Embryonic facial prominence (tissue), 1 donor: ENCODE data around the gene HOXA1.

Source experiments
- DNase-seq: peaks from one replicate; pipeline ENCODE4 v3.0.0-alpha.2; 2016; ENCODE audit errors: extremely low spot score

The HOXA1 gene

DNA sequence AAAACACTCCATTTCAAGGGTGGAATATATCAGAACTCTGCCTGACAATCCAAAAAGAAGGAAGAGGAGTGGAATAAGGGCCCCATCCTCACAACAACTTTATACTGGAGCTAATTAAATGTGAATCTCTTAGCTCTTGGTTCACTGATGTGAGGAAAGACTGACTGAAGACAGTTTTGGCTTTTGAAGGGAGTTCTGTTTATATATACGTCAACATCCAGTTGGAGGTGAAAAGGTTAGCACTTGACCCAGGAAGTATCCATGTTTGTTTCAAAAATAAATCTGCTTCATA lies 3.0 kb downstream of the HOXA1 start:
- no peak for DNase-seq

DNA sequence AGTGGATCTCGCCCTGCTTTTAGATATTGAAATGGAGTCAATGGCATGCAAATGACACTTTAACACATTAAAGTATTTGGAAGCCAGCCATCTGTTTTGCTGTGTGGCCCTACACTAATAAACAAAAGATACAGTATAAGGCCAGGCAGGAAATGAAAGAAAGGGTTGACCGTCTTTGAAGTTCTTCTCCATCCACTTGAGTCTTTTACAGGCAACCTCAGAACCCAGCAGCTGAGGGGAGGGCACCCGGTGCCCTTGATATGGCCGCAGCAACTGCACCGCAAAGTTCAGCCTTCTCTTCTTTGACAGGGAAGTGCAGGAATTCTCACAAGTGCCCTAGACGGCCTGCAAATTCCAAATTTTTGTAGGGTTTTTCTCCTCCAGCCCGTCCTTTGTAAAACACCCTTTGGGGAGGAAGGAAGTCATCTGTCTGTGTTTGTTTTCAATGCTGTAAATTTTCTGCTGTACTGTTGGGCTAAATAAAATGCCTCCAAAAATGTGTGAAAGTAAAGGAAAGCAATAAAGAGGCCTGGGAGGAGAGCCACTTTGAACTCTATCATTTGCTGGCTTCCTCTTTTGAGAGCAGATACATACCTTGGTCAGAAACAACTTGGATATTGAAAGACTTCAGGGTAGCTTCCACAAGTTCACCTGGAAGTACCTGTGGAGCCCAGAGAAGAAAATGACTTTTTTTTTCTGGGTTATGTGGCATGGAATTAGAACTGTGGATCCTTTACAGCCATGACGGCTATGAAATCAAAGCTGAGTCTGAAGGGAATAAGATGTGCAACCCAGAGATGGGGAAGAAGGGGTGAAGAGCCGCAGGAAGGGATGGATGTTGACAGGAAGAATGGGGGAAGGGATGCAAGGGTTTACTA lies 3.6 kb downstream of the HOXA1 start:
- DNase-seq = no peak

DNA sequence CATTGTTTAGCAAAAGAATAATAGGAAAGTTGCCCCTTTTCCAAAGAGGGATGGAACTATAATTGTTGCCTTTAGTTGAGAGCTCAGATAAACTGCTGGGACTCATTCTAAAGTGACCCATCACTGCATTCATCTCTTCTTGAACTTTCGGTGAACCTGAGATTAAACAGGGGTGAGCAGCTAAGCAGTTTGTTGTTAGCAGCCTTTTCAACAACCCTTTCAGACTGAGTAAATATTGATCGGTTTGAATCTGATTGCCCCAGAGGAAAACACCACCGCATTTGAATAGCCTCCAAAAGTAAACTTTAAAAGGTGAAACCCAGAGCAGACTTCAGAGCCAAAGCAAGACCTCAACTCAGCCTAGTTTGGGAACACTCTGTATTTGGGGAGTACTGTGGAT lies 4.7 kb downstream of the HOXA1 start:
- no peak for DNase-seq

DNA sequence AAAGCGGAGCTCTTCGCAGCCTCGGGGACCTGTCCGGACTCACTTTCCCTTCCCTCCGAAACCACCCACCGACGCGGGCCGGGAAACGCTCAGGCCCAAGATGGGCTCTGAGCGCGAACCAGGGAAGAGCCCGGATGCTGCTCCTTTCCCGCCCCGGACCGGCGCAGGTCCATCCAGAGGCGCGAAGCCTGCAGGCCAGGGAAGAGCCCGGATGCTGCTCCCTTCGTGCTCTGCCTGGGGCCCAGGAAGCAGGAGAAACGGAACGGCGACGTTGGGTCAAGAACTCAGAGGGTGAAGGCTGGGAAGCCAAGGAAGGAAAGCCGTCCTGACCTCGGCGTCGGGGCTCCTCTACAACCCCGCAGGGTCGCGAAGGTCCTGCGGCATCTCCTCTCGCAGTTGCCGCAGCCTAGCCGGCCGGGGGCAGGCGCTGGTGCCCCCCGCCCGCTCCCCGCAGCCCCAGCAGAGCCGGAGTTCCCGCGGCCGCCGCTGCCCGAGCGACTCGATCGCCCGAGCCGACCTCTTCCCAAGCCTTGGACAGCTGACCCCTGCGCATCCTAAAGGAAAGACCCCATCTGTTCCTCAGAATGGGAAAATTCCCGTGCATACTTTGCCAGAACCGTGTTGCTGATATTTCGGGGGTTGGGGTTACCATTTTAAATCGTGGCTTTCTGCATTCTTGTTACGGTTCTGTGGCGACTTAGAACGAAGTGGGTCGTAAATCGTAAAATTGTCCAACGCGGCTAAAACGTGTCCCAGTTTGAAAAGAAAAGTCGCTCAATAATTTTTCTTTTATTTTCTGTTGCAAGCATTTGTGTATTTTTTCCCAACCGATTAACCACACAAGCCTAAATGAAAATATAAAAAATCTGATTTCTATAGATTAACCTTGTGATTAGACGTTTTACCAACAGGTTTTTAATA lies 7.5 kb downstream of the HOXA1 start:
- DNase-seq = no peak

DNA sequence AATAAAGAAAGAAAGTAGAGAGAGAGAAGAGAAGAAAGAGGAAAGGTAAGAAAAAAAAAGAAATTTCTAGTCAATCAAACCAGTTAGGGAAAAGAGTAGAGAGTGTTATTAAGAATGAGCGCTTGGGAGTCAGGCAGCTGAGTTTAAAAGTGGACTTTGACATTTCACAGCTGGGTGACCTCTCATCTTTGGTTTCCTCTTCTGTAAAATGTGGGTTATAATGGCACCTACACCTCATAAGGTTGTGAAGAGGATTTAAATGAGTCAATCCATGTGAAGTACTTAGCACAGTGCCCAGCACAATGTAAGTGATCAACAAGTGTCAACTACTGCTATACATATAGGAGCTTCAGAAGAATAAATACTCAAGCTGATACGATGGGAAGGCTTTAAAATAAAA lies 12.2 kb downstream of the HOXA1 start:
- no peak for DNase-seq

DNA sequence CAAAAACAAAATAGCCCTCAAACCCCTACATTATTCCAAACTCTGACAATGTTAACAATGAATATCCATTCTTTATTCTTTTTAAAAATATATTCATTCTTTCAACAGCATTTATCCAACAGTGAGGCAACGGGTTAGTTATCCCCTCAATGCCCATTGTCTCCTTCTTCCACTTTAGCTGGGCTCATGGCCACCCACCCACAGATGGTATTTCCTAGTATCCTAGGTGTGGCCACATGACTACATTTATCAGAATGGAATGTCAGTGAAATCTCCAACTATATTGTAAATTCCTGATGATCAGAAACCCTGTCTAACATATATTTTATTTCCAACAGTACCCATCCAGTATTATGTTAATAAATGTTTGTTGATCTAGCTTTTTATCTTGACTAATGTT lies 13.6 kb downstream of the HOXA1 start:
- no peak for DNase-seq

DNA sequence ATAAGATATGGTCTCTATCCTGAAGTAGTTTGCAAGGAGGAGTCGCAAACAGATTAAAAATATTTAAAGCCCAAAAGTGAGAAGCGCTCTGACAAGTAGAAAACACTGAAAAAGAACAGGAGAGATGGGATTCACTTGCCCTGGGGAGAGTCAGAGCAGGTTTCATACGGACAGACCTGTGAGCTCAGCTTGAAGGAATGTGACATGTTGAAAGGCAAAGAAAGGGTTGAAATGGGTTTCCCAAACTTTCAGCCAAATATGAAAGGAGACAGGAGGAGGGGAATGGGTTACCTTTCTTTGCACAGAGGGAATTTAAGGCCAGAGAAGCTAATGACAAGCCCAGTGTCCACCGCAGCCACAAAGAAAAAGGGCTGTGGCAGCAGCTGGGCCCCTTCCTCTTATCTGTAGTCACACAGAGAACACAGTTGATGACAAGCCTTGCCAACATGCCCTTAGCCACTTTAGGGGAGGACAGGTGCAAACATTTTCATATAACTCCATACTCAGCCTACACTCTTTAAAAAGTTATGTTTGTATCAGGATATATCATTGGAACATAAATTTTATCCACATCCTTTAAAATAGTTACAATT lies 14.9 kb downstream of the HOXA1 start:
- DNase-seq = no peak

DNA sequence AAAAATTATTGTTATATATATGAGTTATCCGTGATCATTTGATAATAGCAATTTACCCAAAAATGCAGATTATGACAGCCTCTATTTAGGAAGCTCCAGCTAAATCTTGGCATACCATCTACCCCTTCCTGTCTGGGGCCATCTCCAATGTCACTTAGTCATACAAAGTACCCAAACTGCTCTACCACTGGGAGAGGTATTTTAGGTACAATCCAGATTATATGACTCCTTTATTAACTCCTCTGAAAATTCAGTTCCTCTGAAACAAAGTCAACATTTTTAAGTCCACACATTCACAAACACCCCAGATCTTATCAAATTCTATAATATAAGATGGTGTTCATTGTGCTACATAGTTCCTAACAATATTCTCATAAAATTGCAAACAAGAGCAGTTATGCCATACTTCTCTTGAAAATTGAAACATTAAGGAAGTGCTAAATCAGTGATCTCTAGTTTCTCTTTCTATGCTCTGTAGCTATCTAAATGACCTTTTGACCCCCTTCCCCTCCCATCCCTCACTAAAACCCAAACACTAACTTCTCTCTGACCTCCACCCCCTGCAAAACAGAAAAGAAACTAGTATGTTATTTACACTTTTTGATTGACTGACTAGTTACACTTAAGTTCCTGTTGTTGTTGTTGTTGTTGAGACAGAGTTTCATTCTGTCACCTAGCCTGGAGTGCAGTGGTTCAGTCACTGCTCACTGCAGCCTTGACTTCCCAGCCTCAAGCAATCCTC lies 16.4 kb downstream of the HOXA1 start:
- no peak for DNase-seq

DNA sequence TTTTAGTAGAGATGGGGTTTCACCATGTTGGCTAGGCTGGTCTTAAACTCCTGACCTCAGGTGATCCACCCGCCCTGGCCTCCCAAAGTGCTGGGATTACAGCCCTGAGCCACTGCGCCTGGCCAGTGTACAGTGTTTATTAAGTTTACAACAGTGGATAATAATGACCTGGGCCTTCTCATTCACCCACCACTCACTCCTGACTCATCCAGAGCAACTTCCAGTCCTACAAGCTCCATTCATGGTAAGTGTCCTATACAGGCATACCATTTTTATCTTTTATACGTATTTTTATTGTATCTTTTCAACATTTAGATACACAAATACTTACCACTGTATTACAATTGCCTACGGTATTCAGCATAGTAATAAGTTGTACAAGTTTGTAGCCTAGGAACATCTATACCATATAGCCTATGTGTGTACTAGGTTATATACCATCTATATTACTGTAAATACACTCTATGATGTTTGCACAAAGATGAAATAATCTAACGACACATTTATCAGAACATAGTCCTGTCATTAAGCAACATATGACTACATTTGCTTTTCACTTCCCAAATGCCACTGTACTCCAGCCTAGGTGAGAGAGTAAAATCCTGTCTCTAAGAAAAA lies 17.1 kb downstream of the HOXA1 start:
- DNase-seq = no peak

DNA sequence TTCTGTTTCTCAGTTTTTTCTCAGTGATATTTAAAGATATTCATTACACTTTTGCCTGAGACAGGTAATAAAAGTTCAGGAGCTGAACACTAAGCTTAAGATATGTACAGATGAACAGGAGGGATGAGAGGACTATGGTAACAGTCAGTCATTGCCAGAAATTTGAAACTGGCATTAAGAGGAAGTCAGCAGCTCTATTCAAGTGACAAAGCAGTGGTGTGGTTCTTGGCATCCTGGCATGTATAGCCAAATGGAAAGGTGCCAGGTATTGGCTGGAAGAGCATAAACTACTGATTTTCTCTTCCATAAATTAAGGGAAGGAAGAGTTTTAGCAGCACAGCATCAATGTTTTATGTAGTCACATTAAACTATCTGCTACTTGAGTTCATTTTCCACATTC lies 22.7 kb downstream of the HOXA1 start:
- DNase-seq = no peak

DNA sequence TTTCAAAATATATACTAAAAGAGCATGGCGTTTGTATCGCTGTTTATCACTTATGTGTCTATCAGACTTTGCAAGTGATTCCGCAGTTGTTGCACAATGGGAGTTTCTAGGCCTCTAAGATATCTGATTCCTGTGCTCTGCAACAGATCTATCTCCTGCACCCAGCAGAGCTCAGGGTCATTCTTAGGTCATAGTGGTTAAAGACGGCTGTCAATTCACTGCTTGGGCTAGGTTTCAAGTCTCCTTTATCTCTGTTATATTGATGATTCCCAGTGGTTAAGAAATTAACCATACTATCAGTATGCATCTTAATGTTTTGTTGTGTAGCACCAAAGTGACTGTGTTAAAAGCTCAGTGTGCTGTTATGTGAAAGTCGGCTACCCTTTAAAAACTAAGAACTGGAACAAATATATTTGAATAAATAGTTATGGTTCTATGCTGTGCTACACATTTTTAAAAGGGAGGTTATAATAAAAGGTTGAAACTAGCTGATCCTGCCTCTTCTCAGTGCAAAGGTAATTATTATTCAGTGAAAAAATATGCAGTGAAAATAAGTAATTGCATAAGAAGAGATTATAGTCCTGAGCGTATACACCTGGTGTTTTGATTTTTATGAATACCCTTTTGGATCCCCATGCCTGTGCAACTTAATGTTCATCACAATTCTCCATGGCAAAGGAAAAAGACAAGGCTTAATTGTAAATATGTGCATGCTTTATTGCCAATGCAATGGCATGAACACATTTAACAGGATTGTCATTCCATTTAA lies 24.0 kb downstream of the HOXA1 start:
- DNase-seq = no peak

DNA sequence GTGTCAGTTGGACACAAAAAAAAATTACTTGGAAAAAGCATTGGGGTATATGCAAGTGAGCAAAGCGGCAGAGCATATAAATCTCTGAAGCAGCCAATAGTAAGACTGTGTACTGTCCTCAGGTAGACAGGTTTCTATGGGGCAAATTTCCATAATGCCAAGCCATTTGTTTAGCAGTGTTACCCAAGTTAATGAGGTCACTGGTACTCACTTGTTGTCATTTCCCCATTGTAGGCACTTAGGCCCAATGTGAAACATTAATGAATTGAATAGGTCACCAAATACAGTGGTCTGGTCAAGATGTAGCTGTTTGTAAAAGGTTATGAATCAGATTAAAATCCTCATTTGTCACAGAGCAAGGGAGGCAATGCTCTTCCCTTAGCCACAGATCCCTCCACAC lies 27.5 kb downstream of the HOXA1 start:
- DNase-seq = no peak

DNA sequence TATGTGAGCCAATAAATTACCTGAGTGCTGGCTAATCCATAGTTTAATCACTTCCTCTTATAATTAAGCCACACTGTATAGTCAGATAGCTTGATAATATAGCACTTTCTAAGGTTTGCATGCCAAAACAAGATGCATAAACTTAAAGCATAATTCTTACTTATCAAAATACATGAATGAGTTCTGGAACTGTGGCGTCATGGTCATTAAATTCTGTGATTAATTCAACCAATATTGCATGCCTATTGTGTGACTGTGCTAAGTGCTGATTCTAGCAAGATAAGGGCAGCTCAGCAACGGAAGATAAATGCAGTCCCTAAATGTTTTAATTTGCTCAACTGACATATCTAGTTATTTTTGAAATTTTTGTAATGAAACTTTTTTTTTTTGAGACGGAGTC lies 29.7 kb downstream of the HOXA1 start:
- DNase-seq = no peak

DNA sequence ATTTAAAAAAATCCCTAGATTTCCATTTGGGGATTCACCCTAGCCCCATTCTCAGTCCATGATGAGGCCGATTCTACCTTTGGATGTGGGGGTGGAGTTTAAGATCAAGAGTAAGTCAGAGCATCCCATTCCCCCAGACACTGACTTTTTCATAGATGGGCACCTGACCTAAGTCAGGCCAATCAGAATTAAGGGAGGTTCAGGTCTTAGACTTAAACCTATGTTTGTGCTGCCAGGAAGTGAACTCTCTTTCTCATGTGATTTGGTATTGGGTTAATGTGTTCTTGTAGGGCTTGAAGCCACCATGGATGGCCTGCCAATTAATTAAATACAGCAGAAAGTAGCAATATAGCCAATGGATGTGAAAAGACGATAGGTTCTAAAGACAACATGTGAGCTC lies 30.1 kb downstream of the HOXA1 start:
- DNase-seq = no peak

DNA sequence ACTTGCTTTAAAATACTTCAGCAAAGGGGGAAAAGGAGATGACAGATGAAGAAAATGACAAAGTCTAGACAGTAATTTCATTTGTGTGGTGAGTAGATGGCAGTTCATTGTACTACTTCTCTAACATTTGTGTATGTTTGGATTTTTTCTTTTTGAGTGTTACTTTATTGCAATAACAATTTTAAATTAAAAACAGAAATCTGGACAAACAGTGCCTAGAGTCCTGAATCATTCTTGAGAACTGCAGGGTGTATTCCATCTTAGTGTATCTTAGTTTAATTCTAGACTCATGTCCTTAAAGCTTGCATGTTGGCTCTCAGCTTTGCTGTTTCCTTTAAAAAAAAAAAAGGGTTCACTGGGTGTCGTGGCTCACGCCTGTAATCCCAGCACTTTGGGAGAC lies 31.1 kb downstream of the HOXA1 start:
- DNase-seq = no peak

DNA sequence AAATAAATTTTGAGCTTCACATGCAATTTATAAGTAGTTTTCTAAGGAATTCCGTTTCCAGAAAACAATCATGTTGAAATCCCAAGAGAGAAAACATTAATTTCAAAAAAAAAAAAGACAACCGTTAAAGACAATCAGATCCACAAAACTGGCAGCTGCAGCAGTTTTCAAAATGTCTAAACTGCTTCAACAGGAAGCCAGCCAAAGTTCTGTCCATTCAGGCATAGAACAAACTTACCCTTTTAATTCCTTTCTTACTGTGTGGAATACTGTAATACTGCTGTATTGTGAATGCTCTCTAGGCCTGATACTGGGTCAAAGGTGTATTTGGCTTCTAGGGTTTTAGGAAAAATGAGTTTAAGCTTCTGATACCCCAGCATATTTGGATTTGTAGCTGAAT lies 31.6 kb downstream of the HOXA1 start:
- no peak for DNase-seq

DNA sequence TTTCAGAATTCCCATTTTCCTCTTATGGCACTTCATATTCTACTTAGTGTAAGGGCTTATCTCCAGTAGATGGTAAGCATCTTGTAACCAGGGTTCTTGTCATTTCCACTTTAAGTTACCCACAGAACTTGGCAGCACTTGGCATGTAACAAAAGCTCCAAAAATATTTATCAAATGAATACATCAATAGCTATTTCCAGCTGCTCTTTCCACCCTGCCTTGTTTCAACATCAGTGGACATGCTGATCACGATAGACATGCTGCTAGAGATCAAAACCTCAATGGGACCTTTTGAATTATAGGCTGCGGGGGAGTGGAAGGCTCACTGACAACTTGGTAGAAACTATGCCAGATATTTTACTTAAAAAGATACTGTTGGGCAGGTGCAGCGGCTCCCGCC lies 32.9 kb downstream of the HOXA1 start:
- no peak for DNase-seq

DNA sequence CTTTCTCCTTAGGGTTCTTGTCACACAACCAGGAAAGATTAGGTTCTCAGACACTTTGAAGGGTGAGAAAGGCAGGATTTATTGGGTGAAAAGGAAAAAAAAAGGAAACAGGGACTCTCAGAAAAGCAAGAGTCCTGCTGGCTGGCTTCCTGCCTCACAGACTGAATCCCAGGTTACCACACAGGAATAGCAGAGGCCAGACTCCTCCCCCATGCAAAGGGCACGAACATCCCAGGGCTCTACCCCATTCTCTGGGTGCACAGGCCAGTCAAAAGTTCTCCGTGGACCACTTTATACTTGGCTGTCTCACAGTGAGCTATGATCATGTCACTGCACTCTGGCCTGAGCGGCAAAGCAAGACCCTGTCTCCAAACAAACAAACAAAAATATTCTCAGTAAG lies 42.6 kb downstream of the HOXA1 start:
- DNase-seq = no peak

DNA sequence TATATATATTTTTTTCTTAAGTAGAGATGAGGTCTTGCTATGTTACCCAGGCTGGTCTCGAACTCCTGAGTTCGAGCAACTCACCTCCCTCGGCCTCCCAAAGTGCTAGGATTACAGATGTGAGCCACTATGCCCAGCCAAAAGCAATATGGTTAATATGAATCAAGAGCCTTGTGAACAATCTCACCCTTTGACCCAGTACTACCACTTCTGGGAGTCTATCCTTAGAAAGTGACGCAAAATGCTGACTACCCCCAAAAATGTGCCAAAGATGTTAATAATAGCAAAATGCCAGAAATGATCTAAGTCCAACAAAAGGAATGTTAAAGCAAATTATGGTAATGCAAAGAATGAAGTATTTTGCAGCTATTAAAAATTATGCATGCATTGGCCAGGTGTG lies 44.3 kb downstream of the HOXA1 start:
- no peak for DNase-seq

DNA sequence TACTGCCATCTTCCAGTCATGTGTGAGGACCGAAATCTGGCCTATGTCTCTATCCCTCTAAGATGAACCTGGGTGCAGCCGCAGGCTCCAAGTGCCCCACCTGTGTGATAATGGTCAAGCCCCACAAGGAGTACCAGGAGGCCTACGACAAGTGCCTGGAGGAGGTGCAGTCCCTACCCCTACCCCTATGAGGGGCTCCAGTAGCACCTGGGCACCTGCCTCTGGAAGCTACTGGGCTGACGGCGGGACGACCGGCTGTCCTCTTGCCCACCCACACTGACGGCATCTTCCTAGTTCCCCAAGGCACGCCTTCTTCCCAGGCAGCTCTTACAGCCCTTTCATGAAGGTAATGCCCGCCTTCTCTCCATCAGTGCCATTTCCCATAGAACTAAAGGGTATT lies 47.4 kb downstream of the HOXA1 start:
- no peak for DNase-seq
